Measurements from ENCODE around the gene ZNF3. TPM values are rescaled to one million over a fixed set of nuclear protein-coding genes. Genes with fewer than 3 reads are reported as not detected.

ZNF3 gene
- total and polyA plus RNA-seq, 2 experiments from 2014 or later, result 23.4 to 48.9 TPM

GRCh38 chr7:100044718-100045117 is 36.8 kb downstream of the ZNF3 start:
- Histone ChIP-seq H3K4me1 (ENCODE audit: insufficient read depth) (peaks cover 2% of the 10 kb centered on the region; the same call in 1 of the 2 replicates), H3F3A (replicated peaks; ENCODE audit: low read depth) (0 out of 2 replicates have a peak, but pooled peaks cover 8% of the 10 kb centered on the region), H2AFZ (no peak overlapping the region), H3K27me3 (ENCODE audit: insufficient read depth) (no peaks in the 10 kb centered on the region), H3K4me2 (no peak overlapping the region), H3K9me2 (ENCODE audit: insufficient read depth) (peaks cover 10% of the 10 kb centered on the region), H3K36me3 (ENCODE audit: insufficient read depth) (no peaks in the 10 kb centered on the region), H3K79me2 (replicated peaks; ENCODE audit: insufficient read depth) (no peaks in the 10 kb centered on the region), H3K27ac (ENCODE audit: low read depth) (no peak overlapping the region), H3K4me3 (no peak overlapping the region), H4K20me1 (replicated peaks; ENCODE audit: insufficient read depth) (no peaks in the 10 kb centered on the region)
- Mint-ChIP-seq H3K9me3 (peaks cover 14% of the 10 kb centered on the region), H3K36me3 (ENCODE audit: low read depth) (peaks cover 10% of the 10 kb centered on the region; the same call in 2 of the 3 replicates), H3K27me3 (ENCODE audit: insufficient read depth, low read depth, poor library complexity) (peaks cover 2% of the 10 kb centered on the region), H3K27ac (no peak overlapping the region), H3K4me3 (no peak overlapping the region), H3K4me1 (peaks cover 2% of the 10 kb centered on the region; the same call in 2 of the 3 replicates)
- ATAC-seq (no peak), DNase-seq (ENCODE audit: low spot score) (no peak)
- peak; percentile 18 to 48; a peak in 2 of 4 replicates for TF ChIP-seq CTCF (conservative IDR thresholded peaks at IDR 0.05; ENCODE audit: low read depth in 2 of 2)
- no peak for TF ChIP-seq POLR2AphosphoS5 (IDR thresholded peaks at IDR 0.05; ENCODE audit: low read depth)
- no peak for TF ChIP-seq ZNF114 (CRISPR knock-in tag; IDR thresholded peaks at IDR 0.05)
- TF ChIP-seq ZNF331 (CRISPR knock-in tag; IDR thresholded peaks at IDR 0.05; ENCODE audit: low read depth), result no peak
- TF ChIP-seq ZNF462 (CRISPR knock-in tag; IDR thresholded peaks at IDR 0.05), result no peak
